Brain microvascular endothelial cell (primary cell): Measurements from ENCODE around the gene ANKRD23.

ENCODE experiments used
- DNase-seq: peaks from one replicate; pipeline ENCODE4 v3.0.0-alpha.2; 2020
- H3K27ac ChIP-seq: fragments of 250-450 bp; sonication (Bioruptor Pico); 2 replicates; pipeline ENCODE4 v1.5.1; 2020; ENCODE audit warnings: mild to moderate bottlenecking, moderate library complexity
- H3K27me3 ChIP-seq: fragments of 250-450 bp; sonication (Bioruptor Pico); replicated peaks from 2 replicates; pipeline ENCODE4 v1.5.1; 2020; ENCODE audit warnings: mild to moderate bottlenecking
- H3K36me3 ChIP-seq: fragments of 250-450 bp; sonication (Bioruptor Pico); replicated peaks from 2 replicates; pipeline ENCODE4 v1.5.1; 2020; ENCODE audit warnings: mild to moderate bottlenecking
- H3K4me3 ChIP-seq: 2 replicates; pipeline ENCODE4 v1.5.1; 2011; ENCODE audit warnings: low read depth, mild to moderate bottlenecking, control low read depth, low read length, moderate library complexity
- CTCF ChIP-seq: IDR thresholded peaks from 2 replicates; pipeline ENCODE4 v1.5.1; 2011; ENCODE audit warnings: low read depth, mild to moderate bottlenecking, moderate library complexity, low read length, control low read depth, inconsistent platforms; ENCODE audit errors: missing control alignments
- in situ Hi-C: cut with HindIII; loops from 2 replicates; pipeline ENCODE4 v1.10.0; 2017; ENCODE audit warnings: low sequenced_read_pairs, low pct_ligation_motif_present

ANKRD23 gene

GRCh38 chr2:96815326-96816126 lies 28.3 kb downstream of the ANKRD23 start:
- H3K36me3 ChIP-seq: no peaks in the 10 kb centered on the region
- TF ChIP-seq CTCF: no peak
- H3K27ac ChIP-seq: no peak overlapping the region
- DNase-seq: peak; percentile 28
- in situ Hi-C loops: no loop called here
- H3K4me3 ChIP-seq: peak overlapping the region; percentile 63
- no peaks in the 10 kb centered on the region for H3K27me3 ChIP-seq

- Histone ChIP-seq H3K27ac (no peak overlapping the region), H3K27me3 (no peaks in the 10 kb centered on the region), H3K4me3 (no peak overlapping the region), H3K36me3 (no peaks in the 10 kb centered on the region)
- no peak for DNase-seq
- no peak for TF ChIP-seq CTCF
- in situ Hi-C loops: no loop called here
These were observed 30.2 kb downstream of the ANKRD23 start for GRCh38 chr2:96813656-96814055.

GRCh38 chr2:96811917-96812316 lies 31.9 kb downstream of the ANKRD23 start:
- Histone ChIP-seq H3K27me3 (no peaks in the 10 kb centered on the region), H3K27ac (no peak overlapping the region), H3K36me3 (no peaks in the 10 kb centered on the region), H3K4me3 (no peak overlapping the region)
- TF ChIP-seq CTCF: no peak
- in situ Hi-C loops: no loop called here
- DNase-seq: no peak

- no peak for TF ChIP-seq CTCF
- Histone ChIP-seq H3K27me3 (no peaks in the 10 kb centered on the region), H3K36me3 (no peaks in the 10 kb centered on the region), H3K4me3 (no peak overlapping the region), H3K27ac (no peak overlapping the region)
- in situ Hi-C loops: no loop called here
- DNase-seq: no peak
These were observed 33.0 kb downstream of the ANKRD23 start for GRCh38 chr2:96810783-96811192.

- Histone ChIP-seq H3K27ac (no peak overlapping the region), H3K27me3 (no peaks in the 10 kb centered on the region), H3K4me3 (no peak overlapping the region), H3K36me3 (no peaks in the 10 kb centered on the region)
- in situ Hi-C loops: no loop called here
- DNase-seq: no peak
- TF ChIP-seq CTCF: no peak
These were observed 33.7 kb downstream of the ANKRD23 start for GRCh38 chr2:96809951-96810782.
